GM23338 (cell line): Measurements from ENCODE around the gene LIPM.

Experiments
- EZH2phosphoT487 ChIP-seq: fragments of 200-600 bp; sonication (generic); IDR thresholded peaks from one replicate; pipeline ENCODE4 v1.8.1; 2018; ENCODE audit warnings: antibody characterized with exemption; ENCODE audit not compliant: unreplicated experiment
- JUNB ChIP-seq: IDR thresholded peaks from one replicate; pipeline ENCODE4 v1.6.1; 2016; ENCODE audit warnings: antibody characterized with exemption; ENCODE audit not compliant: unreplicated experiment
- POLR2AphosphoS5 ChIP-seq: IDR thresholded peaks from 2 replicates; pipeline ENCODE4 v1.6.1; 2016; ENCODE audit warnings: antibody characterized with exemption, low read depth
- TF ChIP-seq, protein P1 (sequence below), 2 experiments: fragments of 200-600 bp in 1 of 2; sonication (generic) in 1 of 2; conservative IDR thresholded peaks; 2 replicates each; pipeline versions ENCODE4 v1.5.1 to v1.6.1; 2016 to 2017; ENCODE audit warnings: antibody characterized with exemption in 2 of 2, low read depth in 2 of 2, mild to moderate bottlenecking in 2 of 2, moderate library complexity in 1 of 2

- TF ChIP-seq EZH2phosphoT487 (no peak), JUNB (no peak), POLR2AphosphoS5 (no peak)
- TF ChIP-seq, protein P1, sequence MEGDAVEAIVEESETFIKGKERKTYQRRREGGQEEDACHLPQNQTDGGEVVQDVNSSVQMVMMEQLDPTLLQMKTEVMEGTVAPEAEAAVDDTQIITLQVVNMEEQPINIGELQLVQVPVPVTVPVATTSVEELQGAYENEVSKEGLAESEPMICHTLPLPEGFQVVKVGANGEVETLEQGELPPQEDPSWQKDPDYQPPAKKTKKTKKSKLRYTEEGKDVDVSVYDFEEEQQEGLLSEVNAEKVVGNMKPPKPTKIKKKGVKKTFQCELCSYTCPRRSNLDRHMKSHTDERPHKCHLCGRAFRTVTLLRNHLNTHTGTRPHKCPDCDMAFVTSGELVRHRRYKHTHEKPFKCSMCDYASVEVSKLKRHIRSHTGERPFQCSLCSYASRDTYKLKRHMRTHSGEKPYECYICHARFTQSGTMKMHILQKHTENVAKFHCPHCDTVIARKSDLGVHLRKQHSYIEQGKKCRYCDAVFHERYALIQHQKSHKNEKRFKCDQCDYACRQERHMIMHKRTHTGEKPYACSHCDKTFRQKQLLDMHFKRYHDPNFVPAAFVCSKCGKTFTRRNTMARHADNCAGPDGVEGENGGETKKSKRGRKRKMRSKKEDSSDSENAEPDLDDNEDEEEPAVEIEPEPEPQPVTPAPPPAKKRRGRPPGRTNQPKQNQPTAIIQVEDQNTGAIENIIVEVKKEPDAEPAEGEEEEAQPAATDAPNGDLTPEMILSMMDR (conservative IDR thresholded peaks at IDR 0.05; ENCODE audit: low read depth in 2 of 2): no peak
Measured at GRCh38 chr10:88848499-88848898, 46.0 kb downstream of the LIPM start.
